ENCODE results near the gene MUC15. TPM values are rescaled to one million over a fixed set of nuclear protein-coding genes. Genes with fewer than 3 reads are reported as not detected.

MUC15 gene
- total RNA-seq (not detected), polyA plus RNA-seq (not detected)

DNA sequence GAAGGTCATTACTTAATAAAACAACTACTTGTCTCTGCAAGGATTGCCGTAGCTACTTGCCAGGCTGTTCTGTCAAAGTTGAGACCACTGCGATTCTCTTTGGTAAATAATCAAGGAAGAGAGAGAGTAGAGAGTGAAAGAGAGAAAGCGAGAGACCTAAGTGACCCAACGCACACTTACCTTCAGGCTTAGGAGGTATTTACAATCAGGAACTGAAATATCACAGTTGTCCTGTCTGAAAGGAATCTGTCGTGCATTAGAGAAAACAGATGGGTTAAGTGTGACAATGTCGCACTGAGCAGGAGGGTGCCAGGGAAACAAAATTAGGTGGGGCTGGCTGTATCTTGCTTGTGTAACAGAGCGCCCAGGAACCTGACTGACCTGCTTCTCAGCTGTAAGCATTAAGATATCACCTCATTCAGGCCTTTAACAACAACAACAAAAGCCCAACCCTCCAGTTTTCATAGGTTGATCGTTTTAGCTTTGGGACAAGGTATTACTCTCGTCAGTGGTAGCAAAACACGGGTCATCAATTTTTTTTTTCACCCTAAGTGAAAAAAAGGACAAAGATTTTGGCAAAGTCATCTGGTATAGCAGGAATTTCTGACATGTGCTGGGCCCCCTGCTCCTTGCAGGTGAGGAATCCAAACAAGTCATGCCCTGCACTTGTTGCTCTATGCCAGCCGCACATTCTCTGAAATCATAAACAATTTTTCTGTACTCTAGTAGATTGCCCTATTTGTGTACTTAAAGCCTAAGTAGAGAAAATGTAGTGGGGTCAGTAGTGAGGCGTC is at the start of gene MUC15:
Gene MUC15, minus strand, starts transcription at position 403 of the 794 bp plus-strand sequence. CDS start 5,169 bp downstream, outside the sequence.
- DNase-seq = no peak
- intact Hi-C loops (cut with micrococcal nuclease) = no loop called here
- Histone ChIP-seq H3K27me3 (ENCODE audit: insufficient read depth, low read length) (no peaks in the 10 kb centered on the region), H3K4me1 (ENCODE audit: insufficient read depth, low read length) (no peaks in the 10 kb centered on the region), H3K36me3 (ENCODE audit: insufficient read depth, low read length) (no peaks in the 10 kb centered on the region), H3K27ac (ENCODE audit: low read depth, low read length) (no peak within 1 kb of the TSS), H3K9me3 (ENCODE audit: control insufficient read depth in 1 of 2, low read length in 2 of 2) (no peaks in the 10 kb centered on the region), H3K4me3 (ENCODE audit: low read length in 2 of 2) (no peak within 1 kb of the TSS)
- Mint-ChIP-seq H3K9me3 (peaks cover 0 to 10% (median 3%) of the 10 kb centered on the region in 8 donors), H3K27me3 (no peaks in the 10 kb centered on the region), H3K27ac (no peak within 1 kb of the TSS), H3K4me1 (no peaks in the 10 kb centered on the region), H3K4me3 (no peak within 1 kb of the TSS), H3K36me3 (no peaks in the 10 kb centered on the region)
- ChIA-PET CTCF (ENCODE audit: partially characterized antibody) (no interaction called here), POLR2A (ENCODE audit: partially characterized antibody) (no interaction called here)

DNA sequence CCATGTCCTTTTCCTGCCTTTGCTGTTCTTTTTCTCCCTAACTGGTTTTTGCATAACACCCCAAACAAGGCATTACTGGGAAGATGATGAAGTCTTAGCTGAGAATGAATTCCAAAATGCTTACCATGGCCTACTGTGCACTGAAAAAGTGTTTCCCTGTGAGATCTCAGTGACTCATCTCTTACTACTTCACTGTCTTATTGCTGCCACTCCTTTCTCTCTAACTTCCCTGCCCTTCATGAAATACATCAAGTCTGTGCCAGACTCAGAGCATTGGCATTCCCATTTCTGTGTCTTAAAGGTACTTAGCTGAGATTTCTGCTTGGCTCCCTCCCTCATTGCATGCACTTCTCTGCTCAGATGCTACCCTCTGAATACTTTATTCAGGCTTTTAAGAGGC is 49.1 kb upstream of the MUC15 start:
- H3K27me3 ChIP-seq (ENCODE audit: insufficient read depth, low read length) = no peaks in the 10 kb centered on the region
- no peaks in the 10 kb centered on the region for H3K9me3 ChIP-seq (ENCODE audit: control insufficient read depth in 1 of 2, low read length in 2 of 2)
- no peak for DNase-seq
- Mint-ChIP-seq H3K27ac (no peak overlapping the region), H3K9me3 (peaks cover 0 to 13% (median 5%) of the 10 kb centered on the region in 8 donors), H3K4me3 (no peak overlapping the region), H3K36me3 (no peaks in the 10 kb centered on the region), H3K4me1 (no peaks in the 10 kb centered on the region), H3K27me3 (no peaks in the 10 kb centered on the region)
- intact Hi-C loops (cut with micrococcal nuclease) = no loop called here
- H3K27ac ChIP-seq (ENCODE audit: low read depth, low read length) = no peak overlapping the region
- no peak overlapping the region for H3K4me3 ChIP-seq (ENCODE audit: low read length in 2 of 2)
- ChIA-PET POLR2A (ENCODE audit: partially characterized antibody) (no interaction called here), CTCF (ENCODE audit: partially characterized antibody) (no interaction called here)
- H3K36me3 ChIP-seq (ENCODE audit: insufficient read depth, low read length) = no peaks in the 10 kb centered on the region
- H3K4me1 ChIP-seq (ENCODE audit: insufficient read depth, low read length) = no peaks in the 10 kb centered on the region

DNA sequence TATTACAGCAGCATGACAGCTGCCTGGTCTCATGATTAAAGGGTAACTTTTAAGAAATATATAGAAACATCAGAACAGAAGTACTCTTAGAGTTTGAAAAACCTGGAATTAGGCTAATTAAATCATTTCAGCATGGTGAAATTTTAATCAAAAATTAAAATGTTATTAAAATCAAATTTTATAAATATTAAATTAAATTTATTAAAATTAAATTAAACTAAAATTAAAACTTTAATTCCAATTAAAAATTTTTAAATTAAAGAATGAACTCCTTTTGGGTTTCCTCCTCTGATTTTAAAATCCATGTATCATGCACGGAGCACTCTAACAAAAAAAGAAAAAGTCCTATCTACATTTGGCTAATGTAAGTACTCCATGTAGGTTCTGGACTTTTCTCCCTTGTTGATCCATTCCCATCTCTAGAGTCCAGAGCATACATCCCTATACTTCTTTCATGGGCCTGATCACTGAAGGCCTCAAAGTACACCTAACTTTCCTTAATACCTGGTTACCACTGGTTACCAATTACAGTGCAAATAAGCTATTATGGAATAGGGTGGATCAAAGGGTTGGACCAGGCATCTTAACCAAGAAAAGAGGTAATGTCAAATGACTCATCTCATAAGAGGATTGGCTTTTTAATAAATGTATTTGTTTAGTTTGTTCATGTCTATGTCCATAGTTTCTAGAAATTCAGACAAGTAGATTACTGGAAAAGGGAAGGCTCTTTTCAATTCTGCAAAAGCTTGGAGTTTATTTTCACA is 48.4 kb upstream of the MUC15 start:
- POLR2A ChIA-PET (ENCODE audit: partially characterized antibody) = no interaction called here
- Mint-ChIP-seq H3K36me3 (no peaks in the 10 kb centered on the region), H3K4me1 (no peaks in the 10 kb centered on the region), H3K4me3 (no peak overlapping the region), H3K27me3 (no peaks in the 10 kb centered on the region), H3K9me3 (peaks cover 0 to 13% (median 4%) of the 10 kb centered on the region in 8 donors), H3K27ac (no peak overlapping the region)
- intact Hi-C loops (cut with micrococcal nuclease) = no loop called here
- Histone ChIP-seq H3K9me3 (ENCODE audit: control insufficient read depth in 1 of 2, low read length in 2 of 2) (no peaks in the 10 kb centered on the region), H3K36me3 (ENCODE audit: insufficient read depth, low read length) (no peaks in the 10 kb centered on the region), H3K4me1 (ENCODE audit: insufficient read depth, low read length) (no peaks in the 10 kb centered on the region), H3K27ac (ENCODE audit: low read depth, low read length) (no peak overlapping the region), H3K4me3 (ENCODE audit: low read length in 2 of 2) (no peak overlapping the region), H3K27me3 (ENCODE audit: insufficient read depth, low read length) (no peaks in the 10 kb centered on the region)
- CTCF ChIA-PET (ENCODE audit: partially characterized antibody) = no interaction called here
- DNase-seq = no peak

GRCh38 chr11:26618441-26618840 is 46.4 kb upstream of the MUC15 start:
- Mint-ChIP-seq H3K4me3 (no peak overlapping the region), H3K27me3 (no peaks in the 10 kb centered on the region), H3K27ac (no peak overlapping the region), H3K36me3 (no peaks in the 10 kb centered on the region), H3K4me1 (no peaks in the 10 kb centered on the region), H3K9me3 (peaks cover 0 to 12% (median 7%) of the 10 kb centered on the region in 8 donors)
- Histone ChIP-seq H3K4me3 (ENCODE audit: low read length in 2 of 2) (no peak overlapping the region), H3K4me1 (ENCODE audit: insufficient read depth, low read length) (no peaks in the 10 kb centered on the region), H3K27ac (ENCODE audit: low read depth, low read length) (no peak overlapping the region), H3K36me3 (ENCODE audit: insufficient read depth, low read length) (no peaks in the 10 kb centered on the region), H3K27me3 (ENCODE audit: insufficient read depth, low read length) (no peaks in the 10 kb centered on the region), H3K9me3 (ENCODE audit: control insufficient read depth in 1 of 2, low read length in 2 of 2) (peaks cover 0 to 3% of the 10 kb centered on the region in 2 donors)
- no peak for DNase-seq
- POLR2A ChIA-PET (ENCODE audit: partially characterized antibody) = no interaction called here
- intact Hi-C loops (cut with micrococcal nuclease) = no loop called here
- CTCF ChIA-PET (ENCODE audit: partially characterized antibody) = no interaction called here

DNA sequence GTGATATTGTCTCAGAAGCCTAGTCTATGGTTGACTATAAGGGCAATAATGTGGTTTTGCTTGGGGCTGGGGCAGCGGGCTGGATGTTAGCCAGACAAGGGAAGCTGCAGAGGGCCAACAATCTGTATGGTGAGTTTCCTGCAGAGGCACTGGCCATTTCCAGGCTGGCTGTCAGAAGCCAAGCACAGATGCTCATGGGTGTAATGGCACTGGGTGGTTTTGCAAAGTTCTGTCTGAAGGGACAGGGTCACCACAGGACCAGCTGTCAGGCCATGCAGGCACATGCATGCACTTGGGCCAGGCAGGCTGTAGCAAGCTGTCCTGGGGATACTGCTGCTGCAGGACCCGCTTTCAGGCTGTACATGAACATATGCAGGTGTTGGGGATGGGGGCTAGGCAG is 41.7 kb upstream of the MUC15 start:
- ChIA-PET CTCF (ENCODE audit: partially characterized antibody) (no interaction called here), POLR2A (ENCODE audit: partially characterized antibody) (no interaction called here)
- H3K36me3 Mint-ChIP-seq = no peaks in the 10 kb centered on the region
- H3K27me3 Mint-ChIP-seq = no peaks in the 10 kb centered on the region
- intact Hi-C loops (cut with micrococcal nuclease) = no loop called here
- no peak for DNase-seq
- no peaks in the 10 kb centered on the region for H3K4me1 ChIP-seq (ENCODE audit: insufficient read depth, low read length)
- H3K4me3 ChIP-seq (ENCODE audit: low read length in 2 of 2) = no peak overlapping the region
- H3K4me1 Mint-ChIP-seq = no peaks in the 10 kb centered on the region
- H3K9me3 ChIP-seq (ENCODE audit: control insufficient read depth in 1 of 2, low read length in 2 of 2) = peaks cover 0 to 3% of the 10 kb centered on the region in 2 donors
- H3K27ac Mint-ChIP-seq = no peak overlapping the region
- peaks cover 5 to 24% (median 16%) of the 10 kb centered on the region in 8 donors for H3K9me3 Mint-ChIP-seq
- no peaks in the 10 kb centered on the region for H3K27me3 ChIP-seq (ENCODE audit: insufficient read depth, low read length)
- no peaks in the 10 kb centered on the region for H3K36me3 ChIP-seq (ENCODE audit: insufficient read depth, low read length)
- no peak overlapping the region for H3K4me3 Mint-ChIP-seq
- H3K27ac ChIP-seq (ENCODE audit: low read depth, low read length) = no peak overlapping the region

DNA sequence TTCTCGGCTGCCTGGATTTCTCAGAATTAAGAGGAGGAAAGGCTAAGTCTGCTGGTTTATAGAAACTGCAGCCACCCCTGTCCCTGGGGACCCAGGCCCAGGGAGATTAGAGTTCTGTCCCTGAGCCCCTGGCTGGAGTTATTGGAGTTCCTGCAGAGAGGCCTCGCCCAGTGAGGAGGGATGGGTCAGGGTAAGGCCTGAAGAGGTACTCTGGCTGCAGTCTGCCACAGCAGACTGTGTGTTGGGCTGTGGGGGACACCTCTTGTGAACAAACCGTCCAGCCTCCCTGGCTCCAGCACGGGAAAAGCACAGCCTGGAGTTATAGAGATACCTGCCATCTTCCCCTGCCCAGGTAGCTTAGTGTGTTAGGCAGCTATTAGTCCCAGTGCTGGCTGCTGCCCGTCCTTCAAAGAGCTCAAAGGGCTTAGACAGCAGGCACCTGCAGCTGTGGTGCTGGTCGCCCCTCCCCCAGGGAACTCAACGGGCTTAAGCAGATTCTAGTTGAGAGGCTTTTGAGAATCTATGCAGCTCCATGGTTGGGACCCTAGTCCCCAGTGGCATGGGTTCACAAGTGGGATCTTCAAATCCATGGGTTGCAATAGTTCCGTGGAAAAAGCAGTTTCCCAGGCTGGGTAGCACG is 36.6 kb upstream of the MUC15 start:
- H3K9me3 Mint-ChIP-seq = peaks cover 5 to 27% (median 17%) of the 10 kb centered on the region in 8 donors
- H3K27ac Mint-ChIP-seq = no peak overlapping the region
- no peaks in the 10 kb centered on the region for H3K27me3 Mint-ChIP-seq
- DNase-seq = no peak
- Histone ChIP-seq H3K27ac (ENCODE audit: low read depth, low read length) (no peak overlapping the region), H3K9me3 (ENCODE audit: control insufficient read depth in 1 of 2, low read length in 2 of 2) (no peaks in the 10 kb centered on the region), H3K27me3 (ENCODE audit: insufficient read depth, low read length) (no peaks in the 10 kb centered on the region), H3K4me1 (ENCODE audit: insufficient read depth, low read length) (no peaks in the 10 kb centered on the region), H3K36me3 (ENCODE audit: insufficient read depth, low read length) (no peaks in the 10 kb centered on the region), H3K4me3 (ENCODE audit: low read length in 2 of 2) (no peak overlapping the region)
- intact Hi-C loops (cut with micrococcal nuclease) = no loop called here
- CTCF ChIA-PET (ENCODE audit: partially characterized antibody) = no interaction called here
- H3K36me3 Mint-ChIP-seq = no peaks in the 10 kb centered on the region
- no peak overlapping the region for H3K4me3 Mint-ChIP-seq
- POLR2A ChIA-PET (ENCODE audit: partially characterized antibody) = no interaction called here
- no peaks in the 10 kb centered on the region for H3K4me1 Mint-ChIP-seq

- no peak for DNase-seq
- Mint-ChIP-seq H3K9me3 (peaks cover 5 to 23% (median 15%) of the 10 kb centered on the region in 8 donors), H3K36me3 (no peaks in the 10 kb centered on the region), H3K4me1 (no peaks in the 10 kb centered on the region), H3K27me3 (no peaks in the 10 kb centered on the region), H3K4me3 (no peak overlapping the region), H3K27ac (no peak overlapping the region)
- intact Hi-C loops (cut with micrococcal nuclease) = no loop called here
- CTCF ChIA-PET (ENCODE audit: partially characterized antibody) = no interaction called here
- no peaks in the 10 kb centered on the region for H3K36me3 ChIP-seq (ENCODE audit: insufficient read depth, low read length)
- no peak overlapping the region for H3K4me3 ChIP-seq (ENCODE audit: low read length in 2 of 2)
- no peaks in the 10 kb centered on the region for H3K27me3 ChIP-seq (ENCODE audit: insufficient read depth, low read length)
- POLR2A ChIA-PET (ENCODE audit: partially characterized antibody) = no interaction called here
- no peaks in the 10 kb centered on the region for H3K4me1 ChIP-seq (ENCODE audit: insufficient read depth, low read length)
- H3K27ac ChIP-seq (ENCODE audit: low read depth, low read length) = no peak overlapping the region
- H3K9me3 ChIP-seq (ENCODE audit: control insufficient read depth in 1 of 2, low read length in 2 of 2) = no peaks in the 10 kb centered on the region
Measured at GRCh38 chr11:26607725-26608506, 35.9 kb upstream of the MUC15 start.

Measured in CD4-positive, alpha-beta memory T cell (primary cell).